RKO (cell line): ENCODE measurements around the gene VPS13D.

Experiments used
- DNase-seq: peaks from one replicate; pipeline ENCODE4 v3.0.0-alpha.2; 2016; ENCODE audit warnings: low spot score

Gene VPS13D

DNA sequence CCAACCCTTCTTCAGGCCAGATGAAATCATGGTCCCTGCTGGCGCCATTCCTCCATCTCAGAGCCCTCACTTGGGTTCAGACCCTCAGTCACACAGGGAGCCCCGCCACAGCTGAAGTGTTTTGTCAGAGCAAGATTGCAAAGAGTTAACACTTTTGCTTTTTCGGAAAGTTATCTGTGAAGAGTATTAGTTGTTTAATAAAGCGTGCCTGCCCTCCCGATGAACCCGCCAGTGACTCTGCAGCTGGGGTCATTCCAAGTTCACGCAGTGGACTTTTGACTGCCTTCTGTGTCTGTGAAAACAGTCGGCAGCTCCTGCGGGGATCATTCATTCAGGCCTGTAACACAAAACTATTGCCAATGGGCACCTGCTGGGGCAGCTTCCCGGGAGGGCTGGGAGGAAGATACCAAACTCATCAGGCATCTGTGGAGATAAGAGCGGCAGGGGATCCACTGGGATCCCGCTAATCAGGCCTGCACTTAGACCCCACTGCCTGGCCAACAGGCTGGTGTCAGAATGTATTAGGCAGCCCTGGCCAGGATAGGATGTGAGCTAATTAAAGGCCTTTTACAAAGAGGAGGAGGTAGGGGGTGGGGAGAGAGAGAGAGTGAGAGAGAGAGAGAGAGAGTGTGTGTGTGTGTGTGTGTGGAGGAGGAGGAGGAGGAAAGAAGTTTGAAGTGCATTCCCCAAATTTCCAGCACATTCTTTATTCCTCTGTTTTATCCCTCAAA, 203.7 kb downstream of the VPS13D start:
- no peak for DNase-seq

DNA sequence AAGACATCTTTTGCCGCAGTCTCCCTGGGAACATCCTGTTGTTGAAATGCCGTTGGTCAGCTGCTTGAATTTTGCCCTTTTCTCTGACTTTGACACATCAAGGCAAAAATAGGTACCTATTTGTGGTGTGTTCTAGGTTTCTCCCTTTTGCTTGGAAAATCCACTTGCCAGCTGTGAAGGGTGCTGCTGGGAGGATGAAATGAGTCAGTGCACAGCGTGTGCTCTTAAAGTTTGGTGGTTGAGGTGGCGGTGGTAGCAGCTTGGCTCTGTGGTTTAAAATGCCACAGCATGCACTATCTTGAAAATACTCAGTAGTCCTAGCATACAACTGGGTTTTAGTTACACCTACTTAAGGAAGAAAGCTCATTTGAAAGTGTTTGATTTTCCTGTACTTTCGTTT, 204.3 kb downstream of the VPS13D start:
- peak; percentile 22 for DNase-seq

DNA sequence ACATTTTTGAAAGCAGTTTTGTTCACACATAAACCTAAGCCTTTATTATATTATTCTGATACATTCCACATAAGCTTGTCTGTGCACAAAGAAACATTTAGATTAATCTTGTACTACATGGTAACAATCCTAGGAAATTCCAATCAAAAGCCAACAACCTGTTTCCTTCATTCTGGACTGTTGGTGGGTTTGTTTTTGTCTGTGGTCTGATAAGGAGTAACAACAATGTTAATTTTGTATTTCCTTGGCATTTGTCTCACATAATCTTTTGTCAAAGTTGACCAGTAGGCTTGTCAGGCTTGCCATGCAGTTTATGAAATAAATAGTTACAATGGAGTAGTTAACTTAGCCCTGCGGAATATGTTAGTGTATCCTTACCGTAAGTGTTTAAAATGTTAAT, 204.9 kb downstream of the VPS13D start:
- DNase-seq = no peak

DNA sequence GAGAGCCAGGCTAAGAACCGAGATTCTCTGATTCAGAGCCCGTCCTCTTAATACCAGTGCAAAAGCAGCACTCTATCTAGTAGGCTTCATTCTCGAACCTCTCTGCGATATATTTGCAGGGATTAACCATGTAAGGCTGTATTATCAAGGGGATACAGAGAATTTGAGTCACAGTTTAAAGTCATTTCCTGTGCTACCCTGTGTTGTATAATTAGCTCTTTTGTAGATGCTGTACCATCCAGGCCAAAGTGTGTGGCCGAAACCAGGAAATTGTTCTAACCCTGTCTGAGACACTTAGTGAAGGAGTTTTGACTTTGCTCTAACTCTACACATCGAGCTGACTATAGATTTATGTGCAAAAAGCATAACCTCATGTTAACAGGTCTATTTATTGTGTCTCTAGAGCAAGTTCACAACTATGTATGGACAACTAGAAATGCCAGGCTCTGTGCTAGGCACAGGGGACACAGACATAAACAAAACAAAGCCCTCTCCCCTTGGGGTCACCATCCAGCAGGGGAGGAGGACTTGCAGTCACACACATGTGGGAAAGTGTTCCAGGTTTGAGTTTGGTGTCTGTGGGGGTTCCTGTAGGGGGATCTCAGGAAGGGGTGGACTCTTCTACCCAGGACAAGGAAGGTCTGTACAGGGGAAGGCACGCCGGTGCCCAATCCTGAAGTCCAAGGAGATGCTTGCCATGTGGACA, 206.0 kb downstream of the VPS13D start:
- no peak for DNase-seq

DNA sequence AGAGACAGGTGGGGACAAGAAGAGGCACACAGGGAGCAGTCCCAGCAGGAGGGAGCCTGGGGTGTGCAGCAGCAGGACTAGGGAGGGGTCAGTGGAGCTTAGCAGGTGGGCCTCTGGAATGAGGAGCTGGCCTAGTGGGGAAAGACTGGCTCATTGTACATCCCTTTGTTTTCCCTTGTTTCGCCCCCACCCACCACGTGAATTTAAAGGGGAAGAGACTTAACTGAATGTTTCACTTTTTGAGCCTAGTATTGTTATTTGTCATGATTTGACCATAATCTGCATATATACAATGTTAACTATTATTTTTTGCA, 206.5 kb downstream of the VPS13D start:
- no peak for DNase-seq

DNA sequence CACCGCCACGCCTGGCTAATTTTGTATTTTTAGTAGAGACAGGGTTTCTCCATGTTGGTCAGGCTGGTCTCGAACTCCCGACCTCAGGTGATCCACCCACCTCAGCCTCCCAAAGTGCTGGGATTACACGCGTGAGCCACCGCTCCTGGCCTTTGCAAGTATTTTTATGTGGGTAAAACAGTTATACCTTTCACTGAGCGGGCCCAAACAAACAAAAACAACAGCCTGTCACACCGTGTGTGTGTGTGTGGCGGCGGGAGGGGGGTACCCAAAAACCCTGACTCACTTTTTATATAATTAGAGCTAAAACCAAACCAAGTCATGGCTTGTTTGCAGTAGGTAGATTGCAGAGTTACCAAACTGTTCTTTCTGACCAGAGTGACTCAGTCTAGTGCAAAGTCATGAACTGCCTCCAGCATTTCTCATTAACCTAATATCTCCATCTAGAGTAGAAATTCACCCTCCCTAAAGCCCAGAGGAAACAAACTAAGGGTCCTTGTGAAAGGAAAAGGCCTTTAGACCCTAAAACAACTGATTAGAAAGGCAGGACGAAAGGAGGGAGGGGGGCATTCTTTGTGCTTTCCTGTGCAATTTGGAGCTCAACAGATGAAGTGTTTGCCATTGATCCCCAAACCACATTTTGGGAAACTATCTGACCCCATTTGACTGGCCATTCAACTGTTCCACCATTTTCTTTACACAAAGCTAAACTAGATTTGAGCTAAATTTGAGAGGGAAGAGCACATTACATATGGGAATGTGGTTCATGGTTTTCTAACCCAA, 207.2 kb downstream of the VPS13D start:
- no peak for DNase-seq

DNA sequence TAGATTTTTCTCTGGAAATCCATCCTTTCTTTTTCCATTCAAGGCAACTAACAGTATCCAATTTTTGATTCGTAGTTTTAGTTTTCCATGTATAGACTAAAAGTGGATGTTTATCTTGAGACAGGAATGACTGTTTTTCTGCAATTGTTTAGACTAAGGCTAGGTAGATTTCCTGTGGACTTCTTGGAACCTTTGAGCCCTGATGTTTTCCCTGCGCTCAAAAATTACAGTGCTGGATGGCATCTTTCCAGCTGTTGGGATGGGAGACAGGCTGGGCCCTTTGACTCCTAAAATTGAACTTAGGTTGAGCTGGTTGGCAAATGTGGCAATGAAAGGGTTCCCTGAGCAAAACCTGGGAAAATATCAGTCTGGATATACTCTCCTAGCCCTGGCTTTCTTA, 207.8 kb downstream of the VPS13D start:
- DNase-seq = no peak

DNA sequence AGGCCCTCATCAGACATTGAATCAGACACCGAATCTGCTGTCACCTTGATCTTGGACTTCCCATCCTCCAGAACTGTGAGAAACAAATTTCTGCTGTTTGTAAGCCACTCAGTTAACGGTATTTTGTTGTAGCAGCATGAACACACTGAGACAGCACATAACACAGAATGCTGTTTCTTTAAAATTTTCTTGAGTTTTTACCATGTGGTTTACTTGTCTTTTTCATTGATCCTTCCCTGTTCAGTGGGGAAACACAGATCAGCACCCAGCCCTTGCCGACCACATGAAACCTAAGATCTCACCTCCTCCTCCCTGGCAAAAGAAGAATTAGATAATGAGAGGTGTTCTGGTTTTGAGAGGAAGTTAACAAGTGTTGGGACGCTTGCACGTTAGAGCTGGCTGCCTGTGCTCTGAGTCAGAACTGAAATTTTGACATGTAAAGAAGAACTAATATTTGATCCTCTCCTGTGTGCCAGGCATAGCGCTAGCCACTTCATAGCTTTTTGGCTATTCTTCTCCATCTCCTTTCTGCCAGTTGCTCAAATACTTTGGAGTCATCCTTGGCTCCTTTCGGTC, 208.6 kb downstream of the VPS13D start:
- DNase-seq = no peak

DNA sequence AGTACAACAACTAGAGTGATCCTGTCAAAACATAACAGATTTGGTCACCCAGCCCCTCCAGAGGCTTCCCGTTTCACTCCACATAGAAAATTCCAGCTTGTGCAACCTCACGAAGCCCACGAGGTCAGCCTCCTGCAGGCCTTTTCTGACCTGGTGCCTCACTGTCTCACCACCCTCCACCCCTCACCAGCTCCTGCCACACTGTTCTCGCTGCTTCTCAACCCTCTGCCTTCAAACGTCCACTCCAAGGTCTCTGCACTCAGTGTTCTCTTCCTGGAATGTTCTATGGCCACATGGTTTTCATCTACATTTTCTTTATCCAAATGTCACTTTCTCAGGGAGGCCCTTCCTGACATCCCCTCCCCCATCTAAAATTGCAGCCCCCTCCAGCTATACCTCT, 209.2 kb downstream of the VPS13D start:
- DNase-seq = no peak

DNA sequence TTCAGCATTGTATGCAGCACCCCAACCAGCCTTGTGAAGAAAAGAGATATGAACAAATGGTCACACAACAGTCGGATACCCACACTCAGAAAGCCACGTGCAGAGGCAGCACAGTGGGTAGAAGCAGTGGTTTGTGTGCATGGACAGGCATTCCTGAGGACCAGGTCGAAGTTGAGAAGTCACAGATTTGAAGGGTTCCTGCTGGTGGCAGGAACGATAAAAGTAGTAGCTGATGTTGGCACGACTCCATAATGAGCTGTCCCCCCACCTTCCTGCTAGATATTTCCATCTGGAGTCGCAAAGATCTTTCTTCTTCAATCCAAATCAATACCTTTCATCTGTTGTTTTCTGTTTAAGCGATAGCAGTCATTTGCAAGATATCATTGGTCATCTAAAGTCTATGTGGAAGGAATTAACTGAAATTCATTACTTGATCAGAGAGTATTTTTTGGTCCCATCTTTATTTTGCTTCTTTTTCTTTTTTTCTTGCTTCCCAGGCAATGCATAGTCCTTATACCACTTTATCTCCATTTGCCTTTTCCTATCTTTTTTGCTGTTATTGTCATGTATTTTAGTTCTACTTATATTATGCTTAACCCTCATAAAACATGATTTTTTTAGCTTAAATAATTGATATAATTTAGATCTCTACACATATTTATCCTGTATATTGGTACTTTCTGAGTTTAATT, 211.7 kb downstream of the VPS13D start:
- DNase-seq = no peak

DNA sequence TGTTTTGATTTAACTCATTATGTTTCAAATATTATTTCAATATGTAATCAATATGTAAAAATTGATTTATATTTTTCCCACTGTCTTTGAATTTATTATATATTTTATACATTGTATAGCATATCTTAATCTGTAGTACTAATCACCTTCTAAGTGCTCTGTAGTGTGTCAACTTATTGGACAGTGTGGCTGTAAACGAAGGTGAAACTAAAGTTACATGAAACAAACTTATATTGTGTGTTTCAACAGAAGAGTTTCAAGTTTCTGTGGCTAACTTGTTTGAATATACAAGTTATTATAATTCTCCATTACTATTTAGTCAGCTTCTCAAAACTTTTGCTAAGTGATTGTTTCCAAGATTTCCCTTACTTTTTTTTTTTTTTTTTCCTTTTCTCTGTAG, 212.4 kb downstream of the VPS13D start:
- DNase-seq = no peak

DNA sequence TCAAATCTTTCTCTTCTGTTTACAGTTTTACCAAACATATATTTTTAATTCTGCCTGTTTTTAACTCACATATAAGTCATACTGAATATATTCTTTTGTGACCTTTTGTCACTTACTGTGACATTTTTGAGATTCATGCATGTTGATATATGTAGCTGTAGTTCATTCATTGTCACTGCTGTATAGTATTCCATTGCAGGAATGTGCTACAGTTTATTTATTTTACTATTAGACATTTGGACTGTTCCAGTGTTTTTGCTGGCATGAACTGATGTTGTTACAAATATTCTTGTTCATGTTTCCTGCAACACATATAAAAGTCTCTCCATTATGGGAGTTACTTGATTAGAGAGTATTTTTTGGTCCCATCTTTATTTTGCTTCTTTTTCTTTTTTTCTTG, 213.3 kb downstream of the VPS13D start:
- no peak for DNase-seq

DNA sequence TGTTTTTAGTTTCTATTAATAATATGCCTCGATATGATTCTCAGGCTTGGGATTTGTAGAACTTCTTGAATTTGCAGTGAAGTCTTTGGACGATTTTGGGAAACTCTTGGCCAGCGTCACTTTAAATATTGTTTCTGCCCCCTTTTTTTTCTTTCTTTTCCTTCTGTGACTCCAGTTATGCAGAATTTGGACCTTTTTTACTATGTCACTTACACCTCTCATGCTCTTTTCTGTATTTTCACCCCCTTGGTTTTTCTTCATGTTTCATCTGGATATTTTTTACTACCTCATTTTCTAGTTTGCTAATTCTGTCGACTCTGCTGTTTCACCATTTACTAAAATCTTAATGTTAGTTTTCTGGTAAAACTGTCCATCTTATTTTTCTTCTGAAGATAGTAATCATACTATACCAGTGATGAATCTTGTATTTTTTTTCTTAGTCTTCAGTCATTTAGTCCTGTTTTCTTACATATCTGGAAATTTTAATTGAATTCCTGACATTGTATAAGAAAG, 214.6 kb downstream of the VPS13D start:
- DNase-seq = no peak

DNA sequence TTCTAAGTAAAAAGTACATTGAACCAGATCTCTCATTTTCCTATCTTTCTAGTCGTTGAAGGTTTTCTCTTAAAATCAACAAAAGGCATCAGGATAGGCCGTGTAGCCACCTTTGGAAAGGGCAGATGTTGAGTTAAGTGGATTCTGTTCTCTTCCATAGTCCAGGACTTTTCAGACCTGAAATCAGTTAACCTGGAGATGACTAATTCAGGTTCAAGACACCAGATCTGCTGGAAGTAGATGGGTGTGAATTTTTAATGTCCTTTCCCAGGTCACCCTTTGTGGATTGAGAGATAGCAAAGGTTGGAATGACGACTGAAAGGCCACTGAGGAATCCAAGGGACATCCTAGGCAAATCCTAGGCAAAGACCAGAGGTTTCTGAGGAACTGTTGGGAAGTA, 215.4 kb downstream of the VPS13D start:
- no peak for DNase-seq

DNA sequence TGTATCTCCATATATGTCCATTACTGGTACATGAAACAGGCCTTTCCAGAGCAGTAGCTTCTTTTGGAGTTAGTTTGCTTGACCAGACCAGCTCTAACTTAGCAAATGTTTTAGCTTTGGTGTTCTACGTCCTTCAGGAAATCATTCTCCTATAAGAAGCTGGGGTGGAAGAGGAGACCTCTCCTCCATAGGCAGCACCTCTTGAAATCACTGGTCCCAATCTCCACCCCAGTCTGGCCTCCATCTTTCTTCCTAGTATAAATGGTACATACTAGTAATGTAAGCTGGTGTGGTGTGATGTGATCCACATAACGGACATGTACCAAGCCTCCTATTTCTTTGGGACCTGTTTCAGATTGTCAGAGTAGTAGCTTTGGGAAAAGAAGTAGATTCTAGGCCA, 216.8 kb downstream of the VPS13D start:
- no peak for DNase-seq

DNA sequence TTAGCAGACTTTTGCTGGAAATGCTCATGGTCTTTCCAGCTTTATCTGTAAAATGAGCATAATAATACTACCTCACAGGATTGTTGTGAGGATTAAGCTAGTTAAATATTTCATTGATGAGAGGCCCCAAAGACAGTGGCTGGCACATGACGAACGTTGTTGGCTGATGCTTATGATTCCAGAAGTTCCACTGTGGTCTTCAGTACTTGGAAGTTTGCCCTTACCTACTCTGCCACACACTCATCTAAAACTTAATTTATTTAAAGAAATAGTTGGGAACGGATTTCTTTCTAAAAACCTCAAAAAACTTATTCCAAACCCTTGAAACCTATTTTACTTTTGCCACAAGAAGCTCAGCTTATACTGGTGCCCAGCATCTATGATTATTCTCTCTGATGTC, 217.5 kb downstream of the VPS13D start:
- DNase-seq = no peak

DNA sequence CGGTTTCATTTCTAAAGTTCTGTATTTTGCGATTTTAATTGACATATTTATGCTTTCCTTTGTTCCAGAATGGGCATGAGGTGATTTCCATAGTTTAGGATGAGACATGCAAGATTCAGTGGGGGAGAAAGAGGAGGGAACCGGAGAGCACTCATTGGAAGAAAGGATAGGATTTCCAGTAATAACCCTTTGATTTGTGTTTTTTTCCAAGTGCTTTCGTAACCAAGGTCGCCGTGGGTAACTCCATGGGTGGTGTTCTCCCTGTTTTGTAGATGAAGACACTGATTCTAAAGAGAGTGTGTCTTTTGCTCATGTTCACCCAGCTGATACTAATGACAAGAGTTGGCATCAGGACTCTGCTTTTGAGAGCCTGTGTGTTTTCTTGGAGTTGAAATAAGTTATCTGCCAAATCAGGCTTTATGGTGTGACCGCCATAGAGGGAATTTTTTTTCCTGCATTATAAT, 218.1 kb downstream of the VPS13D start:
- DNase-seq = no peak

DNA sequence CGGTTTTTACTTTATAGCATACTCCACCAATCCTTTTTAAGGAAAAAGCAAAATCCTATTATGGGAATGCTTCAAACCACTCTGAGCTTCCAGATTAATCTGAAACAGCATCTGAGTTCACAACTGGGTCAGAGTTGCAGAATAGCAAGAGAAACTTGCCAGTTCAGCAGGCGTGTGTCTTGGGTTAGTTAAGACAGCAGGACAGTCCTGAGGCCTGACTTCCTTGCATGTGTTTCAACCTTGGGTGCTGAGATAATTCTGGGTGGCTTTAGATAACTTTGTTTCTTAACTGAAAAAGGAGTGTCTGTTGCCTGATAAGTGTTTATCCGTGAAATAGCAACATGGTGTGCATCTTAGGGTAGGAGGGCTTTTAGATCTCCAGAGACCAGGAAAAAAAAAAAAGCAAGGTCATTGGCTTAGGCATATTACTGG, 218.9 kb downstream of the VPS13D start:
- no peak for DNase-seq

DNA sequence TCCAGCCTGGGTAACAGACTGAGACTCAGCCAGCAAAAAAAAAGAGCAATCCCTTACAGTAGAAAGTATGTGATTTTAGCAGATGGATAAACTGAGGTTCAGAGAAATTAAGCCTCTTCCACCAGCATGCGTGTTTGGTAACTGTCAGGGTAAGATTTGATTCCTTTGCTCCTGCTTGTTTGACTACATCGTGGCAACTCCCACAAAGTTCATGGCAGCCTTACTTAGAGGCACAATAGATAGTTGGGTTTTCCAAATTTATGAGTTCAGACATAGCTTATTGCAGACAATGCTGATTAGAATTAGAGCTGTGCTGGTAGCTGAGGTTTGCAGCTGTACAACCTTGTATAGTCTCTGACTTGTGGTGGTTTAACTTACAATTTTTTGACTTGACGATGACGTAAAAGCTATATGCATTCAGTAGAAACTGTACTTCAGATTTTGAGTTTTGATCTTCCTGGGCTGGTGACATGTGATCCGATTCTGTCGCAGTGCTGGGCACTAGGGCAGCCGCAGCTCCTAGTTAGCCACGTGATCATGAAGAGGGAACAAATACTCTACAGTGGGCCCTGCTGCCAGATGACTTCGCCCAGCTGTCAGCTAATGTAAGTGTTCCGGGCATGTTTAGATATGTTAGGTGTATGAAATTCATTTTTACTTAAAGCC, 220.4 kb downstream of the VPS13D start:
- DNase-seq = no peak

DNA sequence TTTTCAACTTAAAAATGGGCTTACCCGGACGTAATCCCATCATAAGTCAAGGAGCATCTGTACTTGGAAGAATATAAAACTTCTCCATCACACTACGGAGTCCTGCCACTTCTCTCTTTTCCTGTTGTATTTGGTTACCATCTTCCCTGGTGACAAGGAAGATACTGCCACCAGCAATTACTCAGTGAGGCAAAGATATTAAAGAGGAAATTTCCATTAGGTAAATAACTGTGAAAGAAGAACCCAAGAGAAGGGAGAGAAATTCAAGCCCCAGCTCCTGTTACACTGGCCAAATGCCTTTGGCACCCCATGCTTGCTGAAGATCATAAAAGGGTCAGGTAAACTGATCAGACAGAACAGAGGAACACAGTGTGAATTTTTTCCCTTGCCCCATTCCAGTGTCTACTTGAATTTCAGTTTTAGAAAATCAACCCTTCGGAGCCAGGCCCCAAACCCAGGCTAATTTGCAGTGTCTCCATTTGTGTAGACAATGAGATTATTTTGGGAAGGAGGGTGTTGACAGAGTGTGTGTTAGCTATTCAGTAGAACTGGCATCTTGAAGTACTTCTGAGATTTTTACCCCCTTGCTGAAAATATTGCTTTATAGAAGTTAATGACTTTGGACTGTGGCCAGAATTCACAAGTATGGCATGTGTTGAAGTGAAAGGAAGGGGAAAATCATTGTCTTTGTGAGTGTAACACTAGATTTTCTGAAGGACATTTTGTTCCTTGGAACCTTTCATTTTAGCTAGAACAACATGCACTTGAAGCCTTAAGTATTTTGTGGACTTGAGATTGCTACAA, 221.1 kb downstream of the VPS13D start:
- DNase-seq = no peak

DNA sequence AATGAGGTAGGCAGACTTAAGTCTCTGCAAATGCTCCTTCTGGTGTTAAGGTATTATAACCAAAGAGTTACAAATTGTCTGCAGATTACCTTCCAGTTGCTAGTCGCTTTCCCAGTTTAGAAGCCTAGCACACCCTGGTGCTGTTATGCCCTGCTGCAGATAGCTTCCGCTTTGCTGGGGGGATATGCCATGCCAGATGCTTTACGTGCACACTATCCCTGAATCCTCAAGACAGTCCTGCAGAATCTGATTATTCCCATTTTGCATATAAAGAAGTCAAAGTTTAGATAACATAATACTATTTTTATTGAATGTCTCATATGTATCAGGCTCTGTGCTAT, 221.7 kb downstream of the VPS13D start:
- no peak for DNase-seq
